ENCODE results near the gene HNRNPA2B1.

The HNRNPA2B1 gene

DNA sequence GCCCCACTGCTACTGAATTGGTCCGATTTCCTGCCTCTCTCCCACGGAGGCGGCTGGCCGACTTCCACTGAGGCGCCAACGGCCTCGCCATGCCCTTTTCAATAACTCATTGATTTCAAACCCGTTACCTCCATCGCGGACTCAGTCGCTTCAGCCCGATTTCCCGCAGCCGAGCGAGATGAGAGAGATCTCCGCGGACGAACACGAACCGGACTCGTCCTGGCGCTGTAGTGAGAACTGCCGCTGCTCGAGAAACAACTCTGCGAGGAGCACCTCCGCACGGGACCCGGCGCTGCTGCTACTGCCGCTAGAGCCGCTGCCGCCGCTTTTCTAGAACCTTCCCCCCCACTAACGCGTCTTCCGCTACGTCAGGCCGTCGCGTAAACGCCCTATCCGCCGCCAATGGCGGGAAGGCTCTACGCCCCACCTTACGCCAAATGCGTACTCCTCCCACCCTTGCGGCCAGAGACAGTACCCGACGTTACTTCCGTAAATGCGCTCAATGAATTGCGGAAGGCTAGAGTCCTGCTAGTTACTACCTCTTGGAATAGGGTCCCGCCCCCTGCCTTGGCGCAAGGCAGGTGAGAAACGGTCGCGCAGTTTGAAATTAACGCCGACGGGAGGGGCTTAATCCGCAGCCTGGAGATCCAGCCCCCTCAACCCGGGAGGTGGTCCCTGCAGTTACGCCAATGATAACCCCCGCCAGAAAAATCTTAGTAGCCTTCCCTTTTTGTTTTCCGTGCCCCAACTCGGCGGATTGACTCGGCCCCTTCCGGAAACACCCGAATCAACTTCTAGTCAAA, at the start of gene HNRNPA2B1:
TSS of gene HNRNPA2B1 (minus strand) at position 303 of the 803 bp plus-strand sequence. CDS start at position 134, 169 bp downstream.
- DNase-seq = peak; percentile 98

DNA sequence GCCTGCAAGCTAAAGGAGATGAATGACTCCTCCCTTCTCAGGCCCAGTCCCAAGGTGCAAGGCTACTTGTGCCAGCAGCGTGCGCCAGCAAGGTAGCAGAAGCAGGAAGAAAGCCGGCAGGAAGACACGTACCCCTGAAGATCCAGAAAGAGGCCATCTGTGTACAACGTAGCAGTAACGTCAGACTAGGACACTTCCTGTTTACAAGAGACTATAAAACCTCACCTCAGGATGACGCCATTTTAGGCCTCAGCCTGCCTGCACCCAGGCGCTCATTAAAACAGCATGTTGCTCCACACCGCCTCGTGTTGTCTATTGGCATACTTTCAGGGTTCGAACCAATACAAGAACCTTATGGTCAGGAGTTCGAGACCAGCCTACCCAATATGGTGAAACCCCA, 49.7 kb upstream of the HNRNPA2B1 start:
- DNase-seq = no peak

DNA sequence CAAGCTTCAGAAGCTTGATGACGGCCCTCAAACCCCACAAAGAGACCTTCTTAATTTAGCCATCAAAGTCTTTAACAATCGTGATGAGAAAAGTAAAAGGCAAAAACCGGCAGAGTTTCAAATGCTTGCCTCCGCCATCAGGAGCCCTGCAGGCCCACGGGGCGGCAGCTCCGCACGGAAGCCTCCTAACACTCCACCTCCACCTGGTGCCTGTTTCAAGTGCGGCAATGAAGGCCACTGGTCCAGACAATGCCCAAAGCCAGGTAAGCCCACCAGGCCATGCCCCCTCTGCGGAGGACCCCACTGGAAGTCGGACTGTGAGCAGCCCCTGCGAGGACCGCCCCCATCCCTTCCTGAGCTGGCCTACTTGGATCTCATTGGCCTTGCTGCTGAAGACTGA, 44.6 kb upstream of the HNRNPA2B1 start:
- no peak for DNase-seq

DNA sequence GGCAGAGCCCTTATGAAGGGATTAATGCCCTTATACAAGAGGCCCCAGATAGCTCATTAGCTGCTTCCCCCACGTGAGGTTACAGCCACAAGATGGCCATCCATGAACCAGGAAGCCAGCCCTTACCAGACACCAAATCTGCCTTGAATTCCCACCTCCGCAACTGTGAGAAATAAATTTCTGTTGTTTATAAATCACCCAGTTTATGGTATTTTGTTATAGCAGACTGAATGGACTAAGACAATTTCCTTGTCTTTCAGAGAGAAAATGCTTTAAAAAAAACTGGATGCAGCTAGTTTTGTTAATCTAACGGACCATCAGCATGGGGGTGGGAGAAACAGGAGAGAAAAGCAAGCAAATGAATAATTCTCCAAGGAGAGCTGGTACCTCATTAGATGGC, 37.5 kb upstream of the HNRNPA2B1 start:
- no peak for DNase-seq

DNA sequence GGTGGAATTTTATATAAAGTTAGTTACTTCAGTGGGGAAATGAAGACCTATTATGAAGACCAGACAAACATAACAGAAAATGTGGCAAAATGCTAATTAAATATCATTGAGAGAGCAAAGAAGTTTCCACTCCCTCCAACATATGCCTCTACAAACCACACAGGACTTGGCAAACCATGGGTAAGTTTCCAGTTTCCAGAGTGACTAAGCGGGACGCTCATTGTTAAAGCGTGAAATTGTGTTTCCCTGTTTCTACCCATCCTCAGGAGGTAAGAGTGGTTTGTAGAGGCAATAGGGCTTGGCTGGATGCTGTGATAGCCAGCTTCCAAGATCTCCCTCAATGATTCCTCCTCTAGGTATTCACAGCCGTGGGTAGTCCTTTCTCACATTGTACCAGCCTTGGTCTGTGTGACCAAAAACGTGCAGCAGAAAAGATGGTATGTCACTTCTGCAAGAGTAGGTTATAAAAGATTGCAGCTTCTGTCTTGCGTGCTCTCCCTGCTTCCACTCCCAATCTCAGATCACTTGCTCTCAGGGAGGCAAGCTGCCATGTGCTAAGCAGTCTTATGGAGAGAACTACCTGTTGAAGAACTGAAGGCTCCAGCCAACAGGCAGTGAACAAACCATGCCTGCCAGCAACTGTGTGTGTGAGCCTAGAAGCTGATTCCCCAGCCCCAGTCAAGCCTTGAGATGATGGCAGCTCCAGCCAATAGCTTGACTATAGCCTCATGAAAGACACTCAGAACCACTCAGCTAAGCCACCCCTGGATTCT, 36.7 kb upstream of the HNRNPA2B1 start:
- DNase-seq = no peak

DNA sequence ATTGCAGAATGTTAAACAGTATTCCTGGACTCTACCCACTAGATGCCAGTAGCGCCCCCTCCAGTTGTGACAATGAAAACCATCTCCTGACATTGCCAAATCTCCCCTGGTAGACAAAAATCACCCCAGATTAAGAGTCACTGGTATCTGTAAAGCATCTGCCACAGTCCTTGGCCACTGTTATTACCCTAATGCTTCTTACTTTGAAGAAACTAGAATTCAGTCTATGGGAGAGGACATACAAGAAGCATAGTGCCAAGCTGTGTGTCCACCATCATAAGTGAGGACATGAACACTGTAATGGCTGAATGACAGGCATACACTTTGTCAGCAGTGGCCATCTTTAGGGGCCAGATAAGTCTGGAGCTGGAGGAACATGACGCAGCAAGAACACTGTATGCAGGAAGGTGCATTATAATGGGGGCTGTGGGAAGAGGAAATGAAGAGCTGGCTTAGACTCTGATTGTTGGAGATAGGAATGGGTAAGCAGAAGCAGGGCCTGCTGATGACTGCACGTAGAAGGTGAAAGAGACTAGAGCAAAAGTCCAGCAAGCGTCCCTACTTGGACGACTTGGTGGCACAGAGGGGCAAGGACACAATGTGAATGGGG, 33.5 kb upstream of the HNRNPA2B1 start:
- no peak for DNase-seq

DNA sequence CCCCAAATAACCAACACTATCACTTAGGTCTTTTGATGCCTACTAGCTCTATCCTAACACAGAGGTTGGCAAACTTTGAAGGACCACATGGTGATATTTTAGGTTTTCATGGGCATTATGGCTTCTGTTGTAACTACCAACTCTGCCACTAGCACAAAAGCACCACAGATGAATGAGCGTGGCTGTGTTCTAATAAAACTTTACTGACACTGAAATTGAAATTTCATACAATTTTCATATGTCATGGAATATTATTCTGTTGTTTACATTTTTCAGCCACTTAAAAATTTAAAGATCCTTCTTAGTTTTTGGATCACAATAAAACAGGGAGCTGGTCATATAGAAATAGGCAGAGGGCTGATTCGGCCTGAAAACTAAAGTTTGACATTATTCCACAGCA, 27.4 kb upstream of the HNRNPA2B1 start:
- DNase-seq = no peak

DNA sequence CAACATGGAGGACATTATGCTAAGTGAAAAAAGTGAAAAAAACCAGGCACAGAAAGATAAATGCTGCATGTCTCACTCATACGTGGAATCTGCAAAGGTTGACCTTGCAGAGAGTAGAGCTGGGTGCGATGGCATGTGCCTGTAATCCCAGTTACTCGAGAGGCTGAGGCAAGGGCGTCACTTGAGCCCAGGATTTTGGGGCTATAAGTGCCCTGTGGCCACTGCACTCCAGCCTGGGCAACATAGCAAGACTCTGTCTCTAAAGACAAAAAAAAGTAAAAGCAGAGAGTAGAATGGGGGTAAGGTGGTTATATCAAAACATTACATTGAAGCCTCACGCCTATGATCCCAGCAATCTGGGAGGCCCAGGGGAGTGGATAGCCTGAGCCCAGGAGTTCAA, 23.8 kb upstream of the HNRNPA2B1 start:
- DNase-seq = no peak

DNA sequence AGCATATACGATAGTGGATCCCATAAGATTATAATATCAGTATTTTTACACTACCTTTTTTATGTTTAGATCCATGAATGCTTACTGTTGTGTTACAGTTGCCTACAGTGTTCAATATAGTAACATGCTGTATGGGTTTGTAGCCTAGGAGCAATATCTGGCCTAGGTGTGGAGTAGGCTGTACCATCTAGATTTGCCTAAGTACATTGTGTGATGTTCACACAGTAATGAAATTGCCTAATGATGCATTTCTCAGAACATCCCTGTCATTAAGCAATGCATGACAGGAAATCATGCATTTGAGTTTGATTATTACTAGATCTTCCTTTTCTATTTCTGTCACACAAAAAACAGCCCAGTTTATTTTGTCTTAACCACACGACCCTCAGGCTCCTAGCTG, 15.5 kb upstream of the HNRNPA2B1 start:
- DNase-seq = no peak

DNA sequence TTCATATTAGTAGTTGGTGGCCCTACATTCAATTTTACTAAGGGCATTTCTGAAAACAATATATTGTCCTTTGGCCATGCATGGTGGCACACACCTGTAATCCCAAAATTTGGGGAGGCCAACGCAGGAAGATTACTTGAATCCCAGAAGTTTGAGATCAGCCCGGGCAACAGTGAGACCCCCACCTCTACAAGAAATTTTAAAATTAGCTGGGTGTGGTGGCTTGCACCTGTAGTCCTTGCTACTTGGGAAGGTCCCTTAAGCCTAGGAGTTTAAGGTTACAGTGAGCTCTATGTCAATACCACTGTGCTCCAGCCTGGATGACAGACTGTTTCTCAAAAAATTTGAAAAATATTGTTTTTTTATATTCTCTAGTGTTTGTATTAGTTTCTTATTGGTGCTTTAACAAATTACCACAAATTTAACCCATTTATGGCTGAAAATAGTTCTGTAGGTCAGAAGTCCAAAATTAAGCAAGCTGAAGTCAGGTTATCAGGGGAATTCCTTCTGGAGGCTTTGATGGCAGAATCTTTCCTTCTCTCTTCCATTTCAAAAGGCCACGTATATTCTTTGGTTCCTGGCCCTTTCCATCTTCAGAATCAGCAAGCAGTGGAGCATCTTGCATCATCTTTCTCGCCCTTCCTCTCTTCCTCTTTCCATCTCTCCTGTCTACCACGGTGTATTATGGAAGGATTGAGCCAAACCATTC, 13.4 kb upstream of the HNRNPA2B1 start:
- no peak for DNase-seq

DNA sequence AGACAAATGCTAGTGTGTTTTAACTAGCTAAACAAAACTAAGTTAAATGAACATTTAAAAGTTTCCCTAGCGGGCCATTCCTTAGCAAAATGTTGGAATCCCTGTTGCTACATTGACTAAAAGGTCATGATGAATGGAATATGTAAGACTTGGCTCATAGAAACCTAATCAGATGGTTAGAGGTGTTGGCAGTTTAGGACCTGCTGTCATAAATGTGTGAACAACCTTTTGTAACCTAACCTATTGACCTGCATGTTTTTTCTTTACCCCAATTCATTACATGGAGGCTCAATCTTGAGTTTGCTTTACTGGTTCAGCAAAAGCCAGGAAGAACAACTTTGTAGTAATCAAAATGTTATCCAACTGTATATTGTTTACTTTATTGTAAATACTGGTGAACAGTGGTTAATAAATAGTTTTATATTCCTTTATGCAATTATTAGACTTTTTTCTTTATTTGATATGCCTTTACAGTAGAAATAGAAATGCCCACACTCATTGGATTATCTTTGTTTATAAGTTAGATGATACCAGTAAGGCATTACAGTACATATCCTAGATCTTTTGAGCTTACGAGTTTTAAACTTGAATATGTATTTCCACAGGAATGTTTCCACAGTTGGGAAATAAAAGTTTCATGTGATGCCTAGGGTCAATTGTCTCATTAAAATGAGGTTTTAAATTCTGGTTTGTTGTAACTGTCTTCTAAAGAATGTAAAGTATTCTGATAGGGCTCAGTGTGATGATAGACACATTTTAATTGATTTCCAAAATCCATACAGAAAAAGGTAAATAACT, 12.6 kb upstream of the HNRNPA2B1 start:
- no peak for DNase-seq

DNA sequence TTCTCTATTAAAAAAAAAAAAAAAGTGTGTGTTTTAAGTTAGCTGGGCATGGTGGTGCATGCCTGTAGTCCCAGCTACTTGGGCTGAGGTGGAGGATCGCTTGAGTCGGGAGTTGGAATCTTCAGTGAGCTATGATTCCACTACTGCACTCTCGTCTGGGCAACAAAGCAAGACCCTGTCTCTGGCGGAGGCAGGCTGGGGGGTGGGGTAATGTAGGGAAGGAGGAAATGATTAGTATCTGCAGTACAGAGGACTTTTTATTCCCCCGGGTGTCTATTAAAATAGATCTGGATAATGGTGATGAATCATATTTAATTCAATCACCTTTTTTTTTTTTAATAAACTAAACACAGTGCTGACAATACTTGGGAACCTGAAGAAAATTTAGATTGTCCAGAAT, 7.5 kb upstream of the HNRNPA2B1 start:
- no peak for DNase-seq

DNA sequence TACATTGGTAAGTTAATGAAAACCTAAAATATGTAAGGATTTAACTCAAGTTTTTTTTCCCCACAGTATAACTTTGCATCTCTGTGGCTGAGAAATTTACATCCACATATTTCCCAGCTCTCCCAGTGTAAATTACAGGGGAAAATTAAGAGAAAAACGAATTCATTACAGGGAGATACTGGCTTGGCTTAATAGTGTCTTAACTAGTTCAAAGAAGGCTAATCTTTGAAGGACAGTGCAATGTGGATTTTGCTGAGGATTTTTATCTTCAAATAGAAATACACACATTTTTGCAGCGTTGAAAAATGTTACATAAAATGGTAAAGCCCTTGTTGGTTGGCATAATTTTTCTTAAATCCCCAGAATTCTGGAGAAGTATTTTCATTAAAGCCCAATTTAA, 2.5 kb upstream of the HNRNPA2B1 start:
- DNase-seq = no peak

DNA sequence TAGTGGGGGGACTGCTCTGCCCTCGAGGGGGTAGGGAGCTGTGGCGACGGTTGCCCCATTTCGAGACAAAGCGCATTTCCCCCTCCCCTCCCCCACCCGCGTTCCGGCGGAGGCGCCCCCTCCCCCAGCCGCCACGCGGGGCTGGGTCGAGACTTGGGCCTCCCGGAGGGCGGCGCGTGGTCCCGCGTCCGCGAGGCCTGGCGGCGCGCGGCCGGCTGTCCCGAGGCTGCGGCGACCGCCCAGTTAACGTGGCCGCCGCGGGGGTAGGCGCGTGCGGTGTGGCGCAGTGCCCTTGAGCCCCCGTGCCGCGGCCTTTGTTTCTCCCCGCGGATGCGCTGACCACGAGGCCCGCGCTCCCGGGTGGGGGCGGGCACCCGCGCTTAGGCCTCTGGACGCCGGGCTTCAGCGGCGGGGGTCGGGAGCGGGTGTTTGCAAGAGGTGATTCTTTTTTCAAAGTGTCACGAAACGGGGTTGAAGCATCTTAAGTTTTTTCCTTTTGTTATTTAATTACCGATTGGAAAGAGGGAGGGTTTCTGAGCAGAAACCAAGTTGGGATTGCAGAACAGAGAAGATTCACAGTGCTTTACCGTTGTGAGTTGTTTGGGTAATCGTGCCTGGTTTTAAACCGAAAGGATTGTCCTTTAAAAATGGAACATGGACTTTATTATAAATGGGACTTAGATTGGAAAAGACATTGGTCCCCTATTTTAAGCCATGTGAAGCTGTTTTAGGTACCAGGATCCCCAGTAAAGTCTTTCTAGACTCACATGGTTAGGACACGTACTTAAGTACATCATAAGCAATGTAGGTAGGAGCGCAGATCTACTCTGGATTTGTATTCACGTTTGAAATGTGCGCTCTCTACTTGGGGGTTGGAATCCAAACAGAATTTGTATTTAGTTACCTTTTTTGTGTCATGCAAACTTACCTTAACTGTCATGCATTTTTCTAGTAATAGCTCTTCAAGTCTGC, 1.8 kb upstream of the HNRNPA2B1 start:
- DNase-seq = peak; percentile 48

DNA sequence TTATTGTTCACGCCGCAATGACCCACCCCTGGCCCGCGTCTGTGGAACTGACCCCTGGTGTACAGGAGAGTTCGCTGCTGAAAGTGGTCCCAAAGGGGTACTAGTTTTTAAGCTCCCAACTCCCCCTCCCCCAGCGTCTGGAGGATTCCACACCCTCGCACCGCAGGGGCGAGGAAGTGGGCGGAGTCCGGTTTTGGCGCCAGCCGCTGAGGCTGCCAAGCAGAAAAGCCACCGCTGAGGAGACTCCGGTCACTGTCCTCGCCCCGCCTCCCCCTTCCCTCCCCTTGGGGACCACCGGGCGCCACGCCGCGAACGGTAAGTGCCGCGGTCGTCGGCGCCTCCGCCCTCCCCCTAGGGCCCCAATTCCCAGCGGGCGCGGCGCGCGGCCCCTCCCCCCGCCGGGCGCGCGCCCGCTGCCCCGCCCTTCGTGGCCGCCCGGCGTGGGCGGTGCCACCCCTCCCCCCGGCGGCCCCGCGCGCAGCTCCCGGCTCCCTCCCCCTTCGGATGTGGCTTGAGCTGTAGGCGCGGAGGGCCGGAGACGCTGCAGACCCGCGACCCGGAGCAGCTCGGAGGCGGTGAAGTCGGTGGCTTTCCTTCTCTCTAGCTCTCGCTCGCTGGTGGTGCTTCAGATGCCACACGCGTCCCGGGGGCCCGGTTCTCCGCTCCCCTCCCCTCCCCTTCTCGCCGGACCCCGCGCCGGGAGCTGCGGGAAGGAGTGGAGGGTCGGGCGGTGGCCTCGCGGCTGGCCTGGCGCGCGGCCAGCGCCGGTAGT, 887 bp upstream of the HNRNPA2B1 start, which contains the start of gene CBX3:
TSS of gene CBX3 (plus strand) at position 499 of the 772 bp plus-strand sequence. CDS start 1,254 bp downstream, outside the sequence.
- peak; percentile 76 for DNase-seq

DNA sequence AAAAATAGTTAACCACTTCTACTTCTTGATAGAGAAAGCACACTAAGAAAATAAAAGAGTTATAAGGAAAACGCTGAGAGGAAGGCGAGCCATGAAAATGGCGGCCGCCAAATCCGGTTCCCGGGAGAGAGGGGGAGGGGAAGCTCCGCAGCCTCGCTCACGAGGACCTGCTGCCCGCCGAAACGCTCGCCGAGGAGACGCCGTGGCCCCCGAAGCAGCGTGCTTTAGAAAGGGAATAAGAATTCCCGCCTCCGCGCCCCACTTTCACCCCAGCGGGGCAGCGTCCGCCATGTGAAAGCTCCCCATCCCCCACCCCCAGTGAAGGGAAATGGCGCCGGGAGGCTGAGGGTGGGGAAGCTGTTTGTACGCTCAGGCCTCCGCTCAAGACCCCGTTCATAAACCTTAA, 505 bp downstream of the HNRNPA2B1 start:
- peak; percentile 69 for DNase-seq

DNA sequence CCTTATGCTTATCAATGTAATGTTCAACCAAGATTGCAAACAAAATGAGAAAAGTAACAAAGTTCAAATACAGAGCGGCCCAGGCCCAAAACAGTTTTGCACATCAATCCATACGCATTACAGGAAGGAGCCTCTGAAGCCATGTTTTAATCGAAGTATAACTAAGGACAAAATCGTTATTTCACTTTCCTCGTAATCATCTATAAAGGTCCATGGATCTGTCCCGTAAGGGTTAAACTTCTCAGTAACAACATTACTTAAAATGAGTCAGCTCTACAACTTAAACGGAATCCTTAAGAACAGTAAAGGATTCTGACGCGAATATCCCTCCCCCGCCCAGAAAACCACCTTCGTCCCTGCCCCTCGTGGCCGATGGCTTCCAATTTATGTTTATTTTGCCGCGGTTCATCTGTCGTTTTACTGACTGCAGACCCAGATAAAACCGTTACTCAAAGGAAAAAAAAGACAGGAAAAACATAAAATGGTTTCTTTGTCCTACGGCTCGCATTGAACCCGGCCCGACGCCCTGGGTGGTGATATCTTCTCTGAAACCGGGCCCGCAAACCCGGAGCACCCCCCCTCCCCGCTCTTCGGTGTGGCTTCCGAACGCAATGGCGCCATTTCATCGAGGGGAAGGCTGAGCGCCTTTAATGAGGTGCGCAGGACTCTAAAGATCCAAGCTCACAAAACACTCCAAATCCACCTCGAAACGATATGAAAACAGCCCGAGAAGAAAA, 1.1 kb downstream of the HNRNPA2B1 start:
- DNase-seq = peak; percentile 57

DNA sequence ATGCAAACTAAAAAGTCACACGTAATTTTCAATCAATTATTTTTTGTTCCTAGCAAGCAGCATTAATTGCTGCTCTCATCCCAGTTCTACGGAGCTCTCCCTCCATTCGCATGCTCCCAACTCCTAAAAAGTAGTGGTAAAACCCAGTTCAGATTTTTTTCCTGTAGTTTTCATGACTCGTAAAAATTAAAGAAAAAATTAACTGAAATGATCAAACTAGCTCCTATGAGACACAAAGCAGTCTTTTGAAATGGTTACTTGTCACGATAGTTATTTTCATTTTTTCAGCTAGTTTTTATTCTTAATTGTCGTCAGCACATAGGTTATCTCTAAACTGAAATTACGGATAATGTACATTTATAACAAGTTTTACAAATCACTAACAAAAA, 1.8 kb downstream of the HNRNPA2B1 start:
- DNase-seq = no peak

DNA sequence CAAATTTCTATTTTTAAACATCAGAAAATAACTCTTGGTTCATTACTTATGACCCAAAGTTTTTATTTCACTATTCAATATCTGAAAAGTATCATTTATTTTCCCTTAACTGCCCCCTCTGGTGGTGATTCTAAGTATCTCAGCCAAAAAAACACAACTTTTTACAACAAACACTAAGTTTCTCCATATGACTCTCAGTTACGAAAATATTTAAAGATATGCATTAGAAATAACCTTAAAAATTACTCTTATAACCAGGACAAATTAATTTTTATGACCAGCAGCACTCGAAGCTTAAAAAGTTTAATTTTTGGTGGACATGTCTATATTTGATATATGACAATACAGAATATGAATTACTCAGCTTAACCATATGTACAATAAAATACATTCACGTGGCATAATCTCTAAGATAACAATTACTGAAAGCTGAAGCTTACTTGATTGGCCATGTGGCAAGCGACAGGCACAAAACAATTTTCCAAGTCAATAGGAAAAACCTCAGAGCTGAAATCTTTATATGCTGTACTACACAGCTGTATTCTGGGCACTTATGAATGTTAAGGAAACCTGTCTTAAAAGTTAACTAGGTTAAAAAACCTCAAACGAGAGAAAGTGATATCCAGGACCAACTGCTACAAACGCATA, 2.3 kb downstream of the HNRNPA2B1 start:
- no peak for DNase-seq
